GM10266 (cell line): Measurements from ENCODE around the gene CDH4.

ENCODE experiments used
- DNase-seq: peaks from one replicate; pipeline ENCODE4 v3.0.0; 2012; ENCODE audit errors: extremely low spot score
- TF ChIP-seq, protein P1 (sequence below): IDR thresholded peaks from 2 replicates; pipeline ENCODE4 v1.5.1; 2012; ENCODE audit warnings: mild to moderate bottlenecking, low read depth; ENCODE audit not compliant: control insufficient read depth, insufficient read depth; ENCODE audit errors: missing control alignments

The CDH4 gene

DNA sequence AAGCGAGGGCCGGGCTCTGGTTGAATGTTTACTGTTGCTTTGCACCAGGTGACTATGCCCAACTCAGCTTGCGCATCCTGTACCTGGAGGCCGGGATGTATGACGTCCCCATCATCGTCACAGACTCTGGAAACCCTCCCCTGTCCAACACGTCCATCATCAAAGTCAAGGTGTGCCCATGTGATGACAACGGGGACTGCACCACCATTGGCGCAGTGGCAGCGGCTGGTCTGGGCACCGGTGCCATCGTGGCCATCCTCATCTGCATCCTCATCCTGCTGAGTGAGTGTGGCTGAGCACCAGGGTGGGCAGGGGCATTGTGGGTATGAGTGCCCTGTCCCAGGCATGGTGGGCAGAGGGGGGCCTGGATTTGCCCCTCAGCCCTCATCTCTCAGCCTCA is 677.5 kb downstream of the CDH4 start:
- no peak for DNase-seq
- TF ChIP-seq, protein P1, sequence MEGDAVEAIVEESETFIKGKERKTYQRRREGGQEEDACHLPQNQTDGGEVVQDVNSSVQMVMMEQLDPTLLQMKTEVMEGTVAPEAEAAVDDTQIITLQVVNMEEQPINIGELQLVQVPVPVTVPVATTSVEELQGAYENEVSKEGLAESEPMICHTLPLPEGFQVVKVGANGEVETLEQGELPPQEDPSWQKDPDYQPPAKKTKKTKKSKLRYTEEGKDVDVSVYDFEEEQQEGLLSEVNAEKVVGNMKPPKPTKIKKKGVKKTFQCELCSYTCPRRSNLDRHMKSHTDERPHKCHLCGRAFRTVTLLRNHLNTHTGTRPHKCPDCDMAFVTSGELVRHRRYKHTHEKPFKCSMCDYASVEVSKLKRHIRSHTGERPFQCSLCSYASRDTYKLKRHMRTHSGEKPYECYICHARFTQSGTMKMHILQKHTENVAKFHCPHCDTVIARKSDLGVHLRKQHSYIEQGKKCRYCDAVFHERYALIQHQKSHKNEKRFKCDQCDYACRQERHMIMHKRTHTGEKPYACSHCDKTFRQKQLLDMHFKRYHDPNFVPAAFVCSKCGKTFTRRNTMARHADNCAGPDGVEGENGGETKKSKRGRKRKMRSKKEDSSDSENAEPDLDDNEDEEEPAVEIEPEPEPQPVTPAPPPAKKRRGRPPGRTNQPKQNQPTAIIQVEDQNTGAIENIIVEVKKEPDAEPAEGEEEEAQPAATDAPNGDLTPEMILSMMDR = no peak

DNA sequence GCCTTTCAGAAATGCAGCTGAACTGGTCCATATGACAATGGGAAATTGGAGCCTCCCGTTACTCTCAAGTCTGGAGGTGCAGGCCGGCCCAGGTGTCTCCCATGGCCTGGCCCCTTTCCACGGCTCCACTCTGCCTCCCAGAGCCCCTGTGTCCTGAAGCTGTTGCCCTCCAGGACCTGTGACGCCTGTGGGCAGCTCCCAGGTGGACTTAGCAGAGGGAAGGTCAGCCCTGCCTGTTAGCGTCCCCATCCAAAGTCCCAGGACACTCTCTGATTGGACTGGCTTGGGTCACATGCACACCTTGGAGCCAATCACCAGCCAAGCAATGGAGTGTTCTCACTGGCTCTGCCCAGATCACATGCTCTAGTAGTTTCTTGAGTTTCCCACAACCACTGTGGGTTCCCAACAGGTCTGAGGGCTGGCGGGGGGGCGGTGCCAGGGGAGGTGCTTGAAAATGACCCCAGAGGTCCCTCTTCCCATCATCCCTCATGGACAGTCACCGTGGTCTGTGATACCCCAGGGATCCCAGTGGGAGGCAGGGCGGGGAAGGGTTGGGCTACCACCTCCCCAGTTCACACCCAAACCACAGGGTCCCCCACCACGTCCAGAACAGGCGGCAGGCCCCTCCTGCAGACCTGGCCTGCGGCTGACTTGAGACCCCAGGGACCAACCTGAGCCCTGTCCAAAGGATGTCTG is 678.1 kb downstream of the CDH4 start:
- DNase-seq = no peak
- TF ChIP-seq, protein P1 = no peak

DNA sequence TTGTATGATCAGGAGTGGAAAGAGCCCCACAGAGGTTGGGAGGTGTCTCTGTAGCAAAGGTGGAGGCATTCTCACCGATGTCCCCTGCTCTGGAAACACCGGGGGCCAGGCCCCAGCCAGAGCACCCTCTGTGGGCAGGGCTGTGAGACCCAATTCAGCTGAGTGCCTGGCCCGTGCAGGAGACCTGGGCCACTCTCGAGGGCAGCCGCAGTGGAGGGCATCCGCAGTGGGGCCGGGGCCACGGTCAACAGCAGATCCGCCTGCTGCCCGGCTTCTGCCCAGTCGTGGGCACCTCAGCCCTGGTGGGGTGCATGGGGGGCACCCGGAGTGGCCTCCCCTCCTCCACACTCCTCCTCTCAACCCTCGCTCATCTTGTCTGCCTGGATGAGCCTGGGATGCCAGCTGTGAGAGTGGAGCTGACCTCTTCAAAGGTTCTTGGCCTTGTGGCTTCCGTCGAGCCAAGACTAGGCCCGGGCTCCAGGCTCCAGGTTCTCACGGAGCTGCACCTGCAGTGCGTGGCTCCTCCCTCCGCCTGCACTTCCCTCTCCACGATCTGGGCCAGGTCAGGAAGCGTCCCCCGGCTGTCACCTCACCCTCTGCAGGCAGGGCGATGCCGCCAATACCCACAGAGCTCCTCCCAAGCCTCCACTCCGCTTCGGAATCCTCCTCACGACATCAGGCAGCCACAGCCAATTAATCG is 678.9 kb downstream of the CDH4 start:
- no peak for DNase-seq
- TF ChIP-seq, protein P1 = no peak

DNA sequence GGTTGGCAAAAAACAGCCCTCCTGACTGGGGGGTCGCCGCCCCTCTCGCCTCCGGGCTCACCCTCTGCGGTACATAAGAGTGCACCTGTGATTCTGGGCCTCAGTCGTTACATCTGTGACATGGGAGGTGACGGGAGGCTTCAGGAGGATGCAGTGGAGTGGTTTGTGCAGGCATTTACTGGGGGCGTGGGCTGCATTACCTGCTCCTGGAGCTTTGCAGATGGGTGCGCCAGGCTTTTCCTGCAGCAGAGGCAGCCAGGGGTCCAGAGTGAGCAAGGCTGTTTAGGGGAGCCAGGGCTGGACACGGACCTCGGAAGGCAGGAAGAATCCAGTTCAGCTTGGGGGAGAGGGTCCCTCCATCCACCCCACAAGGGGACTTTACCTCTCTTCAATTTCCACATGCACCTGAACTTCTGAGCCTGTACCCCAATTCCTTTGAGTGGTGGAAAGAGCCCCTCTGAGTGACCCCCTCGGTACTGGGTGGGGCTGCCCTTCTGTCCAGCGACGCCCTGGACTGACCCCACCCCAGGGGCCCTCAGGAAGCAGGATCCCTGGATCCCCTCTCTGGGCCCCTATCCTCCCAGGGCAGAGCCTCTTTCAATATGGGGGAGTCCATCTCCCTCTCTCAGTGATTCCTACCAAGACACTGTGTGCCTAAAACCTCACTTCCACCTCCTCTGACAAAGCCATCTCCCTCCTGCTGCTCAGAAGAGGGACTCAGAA is 679.6 kb downstream of the CDH4 start:
- TF ChIP-seq, protein P1 = no peak
- no peak for DNase-seq

DNA sequence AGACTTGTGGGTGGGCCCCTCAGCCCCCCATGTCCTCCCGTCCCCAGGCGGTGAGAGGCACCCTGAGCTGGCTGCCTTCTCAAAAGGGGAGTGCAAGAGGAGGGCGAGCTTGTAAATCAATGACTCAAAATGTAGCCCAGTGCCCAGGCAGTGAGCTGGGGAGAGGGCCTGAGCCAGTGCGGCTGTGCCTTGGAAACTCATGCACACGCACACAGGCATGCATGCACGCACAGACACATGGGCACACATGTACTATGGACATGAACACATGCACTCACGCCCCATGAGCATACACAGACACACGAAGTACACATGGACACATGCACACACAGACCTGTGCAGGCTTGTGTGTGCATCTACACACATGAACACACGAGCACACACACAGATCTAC is 680.1 kb downstream of the CDH4 start:
- TF ChIP-seq, protein P1 = no peak

DNA sequence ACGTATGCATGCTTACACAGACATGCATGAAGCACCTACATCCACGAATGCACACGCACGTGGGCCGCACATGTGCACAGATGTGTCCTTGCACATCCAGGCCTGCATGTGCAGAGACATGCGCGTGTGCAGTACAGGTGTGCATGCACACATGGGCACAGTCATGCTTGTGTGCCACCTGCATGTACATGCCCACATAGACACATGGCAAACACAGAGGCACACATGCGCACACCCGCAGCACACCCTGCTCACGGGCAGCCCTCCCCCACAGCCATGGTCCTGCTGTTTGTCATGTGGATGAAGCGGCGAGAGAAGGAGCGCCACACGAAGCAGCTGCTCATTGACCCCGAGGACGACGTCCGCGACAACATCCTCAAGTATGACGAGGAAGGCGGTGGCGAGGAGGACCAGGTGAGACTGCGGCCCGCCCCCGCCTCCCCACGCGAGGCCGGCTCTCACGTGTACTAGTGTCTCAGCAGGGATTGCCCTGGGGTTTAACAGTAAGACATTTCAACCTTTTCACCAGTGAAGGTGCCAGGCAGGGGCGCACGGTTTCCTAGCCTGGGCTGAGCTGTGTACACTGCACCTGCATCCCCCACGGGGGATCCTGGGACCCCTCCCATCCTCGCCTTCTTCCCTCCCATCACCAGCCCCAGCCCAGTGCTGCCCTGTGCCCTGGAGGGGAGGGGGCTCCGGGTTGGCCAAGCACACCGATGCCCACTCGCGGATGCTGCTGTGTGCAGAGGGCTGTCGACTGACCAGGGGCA is 680.8 kb downstream of the CDH4 start:
- TF ChIP-seq, protein P1 = no peak
- no peak for DNase-seq

More for the DNA sequence above, 680.1 kb downstream of the CDH4 start:
- DNase-seq = no peak
